Endometrium (tissue), 2 donors: Measurements from ENCODE around the gene GNAI3.

Source experiments
- FAIRE-seq: peaks from 2 replicates; lab custom pipeline; 2012; peaks lifted over from hg19 to GRCh38; lab: Jason Lieb, UNC
- donor health status: control.
- donor health status: control.

Gene GNAI3

DNA sequence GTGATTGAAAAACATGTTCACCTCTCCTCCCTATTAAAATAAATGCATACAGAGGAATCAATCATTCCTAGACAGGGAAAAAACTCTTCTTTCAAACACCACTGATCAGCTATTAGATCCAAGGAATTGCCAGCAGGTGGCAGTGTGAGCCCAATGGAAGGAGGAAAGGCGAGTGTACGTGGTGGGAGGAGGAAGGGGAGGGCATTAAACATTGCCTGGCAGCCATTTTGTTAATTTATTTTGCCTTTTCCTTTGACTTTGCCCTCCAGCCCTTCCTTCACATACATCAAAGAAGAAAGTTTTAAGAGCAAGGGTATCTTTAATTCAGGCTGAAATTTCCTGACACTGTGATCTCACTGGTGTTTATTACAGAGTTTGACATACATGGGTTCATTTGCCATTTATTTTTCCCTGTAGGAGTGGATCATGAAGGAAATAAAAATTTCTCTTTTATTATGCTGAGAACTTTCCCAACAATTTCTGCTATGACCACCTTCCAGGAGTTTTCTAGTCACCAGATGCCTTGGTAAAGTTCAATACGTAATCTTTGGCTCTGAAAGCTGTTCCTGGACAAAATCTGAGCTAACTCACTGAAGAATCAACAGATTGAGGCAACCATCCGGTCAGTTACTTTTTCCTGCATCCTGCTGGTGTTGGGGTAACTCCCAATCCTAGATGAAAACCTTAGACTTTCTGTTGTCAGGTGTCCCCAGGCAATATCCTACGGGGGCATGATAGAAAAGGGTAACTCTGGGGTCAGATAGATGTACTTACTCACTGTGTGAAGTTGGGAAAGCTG lies 1.9 kb upstream of the GNAI3 start:
- FAIRE-seq: peak; percentile 84

- no peak for FAIRE-seq
These were observed 723 bp upstream of the GNAI3 start for GRCh38 chr1:109547463-109548320.

DNA sequence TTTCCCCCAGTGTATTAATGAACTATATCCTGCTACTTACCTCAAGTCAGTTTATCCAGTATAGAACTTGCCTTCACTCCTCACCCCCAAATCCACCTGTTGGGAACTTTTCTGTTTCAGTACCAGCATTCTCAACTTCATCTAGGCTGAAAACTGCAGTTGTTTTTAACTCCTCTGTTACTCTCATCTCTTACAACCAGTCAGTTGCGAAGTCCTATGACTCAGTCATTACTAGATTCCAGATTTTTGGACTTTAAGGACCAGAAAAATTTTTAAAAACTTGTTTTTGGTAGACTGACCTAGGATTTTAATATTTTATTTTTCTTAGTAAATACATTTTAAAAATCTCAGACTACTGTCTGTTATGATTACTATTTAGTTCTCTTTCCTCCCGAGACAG lies 8.1 kb downstream of the GNAI3 start:
- no peak for FAIRE-seq

DNA sequence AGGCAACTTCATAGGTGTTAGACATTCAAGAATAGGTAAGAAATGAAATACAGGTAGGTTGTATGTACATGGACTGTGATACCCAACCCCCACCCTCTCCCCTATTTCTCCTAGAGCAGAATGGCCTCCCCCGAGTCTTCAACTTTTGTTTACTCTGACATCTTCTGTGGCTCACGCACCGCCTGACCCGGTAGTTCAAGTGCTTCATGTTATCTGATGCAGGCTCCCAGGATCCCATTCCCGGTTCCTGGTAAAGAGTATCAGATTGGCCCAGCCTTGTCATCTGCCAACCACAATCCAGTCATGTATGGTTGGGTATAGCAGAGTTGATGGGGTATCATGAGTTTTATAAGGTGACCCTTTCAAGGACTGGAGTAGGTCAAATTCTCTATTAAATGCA lies 9.1 kb downstream of the GNAI3 start:
- FAIRE-seq: no peak

GRCh38 chr1:109559995-109560394 lies 11.6 kb downstream of the GNAI3 start:
- FAIRE-seq: peak; percentile 45

DNA sequence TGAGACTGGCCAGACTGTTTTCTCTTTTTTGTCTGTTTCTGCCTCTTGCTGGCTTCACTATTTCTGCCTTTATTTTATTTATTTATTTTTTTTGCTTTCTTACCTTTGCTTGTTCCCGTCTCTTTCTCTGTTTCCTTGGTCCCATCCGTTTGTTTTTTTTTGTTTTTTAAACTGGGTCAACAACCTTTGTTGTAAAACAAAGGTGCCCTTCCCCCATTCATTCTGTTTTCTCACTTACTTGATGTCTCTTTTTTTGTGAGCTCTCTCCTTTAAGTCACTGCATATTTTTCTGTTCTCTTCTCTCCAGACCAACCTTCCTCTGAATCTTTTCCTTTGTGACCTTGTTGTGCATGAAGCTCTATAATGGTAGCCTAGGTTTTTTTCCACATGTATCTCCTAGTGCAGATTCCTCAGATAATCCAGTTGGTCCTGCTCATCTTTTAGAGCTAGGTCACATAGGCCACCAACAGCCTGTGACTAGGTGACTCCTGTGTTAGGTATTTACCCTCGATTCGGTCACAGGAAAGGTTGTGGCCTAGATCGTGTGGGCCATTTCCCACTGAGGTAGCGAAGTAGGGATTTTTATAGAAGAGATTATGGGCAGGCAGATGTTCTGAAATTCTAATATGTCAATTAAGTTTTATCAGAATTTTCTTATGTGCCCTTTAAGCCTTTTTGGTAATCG lies 15.9 kb downstream of the GNAI3 start:
- no peak for FAIRE-seq

DNA sequence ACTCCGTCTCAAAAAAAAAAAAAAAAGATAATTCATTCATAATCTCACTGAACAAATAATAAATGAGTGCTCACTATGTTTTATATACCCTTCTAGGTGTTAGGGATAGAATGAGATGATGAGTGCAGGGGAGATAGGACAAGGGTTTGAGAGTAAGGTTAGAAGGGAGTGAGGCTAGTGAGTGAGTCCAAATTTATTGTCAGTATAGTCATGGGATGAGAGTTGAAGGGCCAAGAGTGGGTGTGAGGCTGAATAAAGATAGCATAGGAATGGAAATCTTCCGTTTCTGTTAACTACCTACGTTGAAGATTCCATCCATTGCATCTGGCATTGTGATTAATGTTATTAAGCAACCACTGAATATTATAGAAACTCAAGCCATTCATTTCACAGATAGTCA lies 16.8 kb downstream of the GNAI3 start:
- no peak for FAIRE-seq

DNA sequence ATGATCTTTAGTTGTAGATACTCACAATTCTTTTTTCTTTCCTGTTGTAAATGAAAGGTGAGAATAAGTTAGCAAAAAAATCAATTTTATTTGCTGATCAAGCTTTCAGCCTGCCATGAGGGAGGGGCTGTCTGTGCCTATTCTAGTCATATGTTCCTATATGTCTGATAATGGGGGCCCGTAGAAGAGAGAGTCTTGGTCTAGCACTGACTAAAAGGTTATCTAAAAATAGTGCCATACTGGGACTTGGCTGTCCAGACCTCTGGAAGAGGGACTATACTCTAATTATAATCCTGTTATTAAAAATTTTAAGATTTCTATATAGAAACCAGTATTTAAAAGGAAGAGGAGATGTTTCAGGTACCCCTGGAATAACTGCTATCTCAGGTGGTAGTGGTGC lies 18.6 kb downstream of the GNAI3 start:
- no peak for FAIRE-seq

- FAIRE-seq: no peak
These were observed 19.7 kb downstream of the GNAI3 start for GRCh38 chr1:109567877-109568672.

- FAIRE-seq: no peak
These were observed 20.9 kb downstream of the GNAI3 start for GRCh38 chr1:109569323-109569722.

DNA sequence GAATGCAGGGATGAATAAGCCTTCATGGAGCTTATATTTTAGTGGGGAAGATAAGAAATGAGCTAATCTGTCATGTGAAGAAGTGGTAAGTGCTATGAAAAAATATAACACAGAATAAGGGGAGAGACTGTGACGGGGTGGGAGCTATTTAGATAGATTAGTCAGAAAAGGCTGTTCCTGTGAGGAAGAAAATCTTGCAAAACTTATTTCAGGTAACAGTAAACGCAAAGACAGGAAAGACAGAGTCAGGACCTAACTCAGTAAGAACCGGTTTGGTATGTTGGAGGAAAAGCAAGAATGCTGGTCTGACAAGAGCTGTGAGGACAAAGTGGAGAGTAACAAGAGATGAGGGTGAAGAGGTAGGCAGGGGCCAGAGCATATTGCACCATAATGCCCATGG lies 22.0 kb downstream of the GNAI3 start:
- FAIRE-seq: no peak

- FAIRE-seq: no peak
These were observed 25.4 kb downstream of the GNAI3 start for GRCh38 chr1:109573785-109574184.

- no peak for FAIRE-seq
These were observed 30.6 kb downstream of the GNAI3 start for GRCh38 chr1:109578947-109579443.

GRCh38 chr1:109579491-109579890 lies 31.1 kb downstream of the GNAI3 start:
- FAIRE-seq: no peak

DNA sequence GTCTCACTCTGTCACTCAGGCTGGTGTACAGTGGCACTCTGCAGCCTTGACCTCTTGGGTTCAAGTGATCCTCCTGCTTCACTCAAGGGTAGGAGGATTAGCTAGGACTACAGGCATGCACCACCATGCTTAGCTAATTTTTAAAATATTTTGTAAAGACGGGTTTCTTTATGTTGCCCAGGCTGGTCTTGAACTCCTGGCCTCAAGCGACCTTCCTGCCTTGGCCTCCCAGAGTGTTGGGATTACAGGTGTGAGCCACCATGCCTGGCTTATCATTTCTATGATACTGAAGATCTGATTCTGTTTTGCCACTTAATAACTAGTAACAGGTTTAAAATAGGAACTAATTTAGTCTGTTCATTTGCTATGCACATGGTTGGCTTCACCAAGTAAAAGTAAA lies 33.6 kb downstream of the GNAI3 start:
- no peak for FAIRE-seq

- FAIRE-seq: no peak
These were observed 36.4 kb downstream of the GNAI3 start for GRCh38 chr1:109584766-109585165.

DNA sequence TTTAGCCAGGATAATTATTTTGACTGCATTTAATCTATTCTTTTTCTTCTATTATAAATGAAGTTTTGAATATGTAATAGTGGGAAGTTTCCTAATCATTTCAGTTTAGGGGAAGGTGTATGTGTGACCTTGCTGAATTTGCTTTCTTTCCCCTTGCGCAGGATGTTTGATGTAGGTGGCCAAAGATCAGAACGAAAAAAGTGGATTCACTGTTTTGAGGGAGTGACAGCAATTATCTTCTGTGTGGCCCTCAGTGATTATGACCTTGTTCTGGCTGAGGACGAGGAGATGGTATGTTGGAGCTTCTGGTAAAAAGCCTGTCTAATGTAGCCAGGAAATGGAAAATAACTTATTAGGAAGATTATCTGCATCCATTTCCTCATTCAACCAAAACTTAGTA lies 37.6 kb downstream of the GNAI3 start:
- FAIRE-seq: no peak

DNA sequence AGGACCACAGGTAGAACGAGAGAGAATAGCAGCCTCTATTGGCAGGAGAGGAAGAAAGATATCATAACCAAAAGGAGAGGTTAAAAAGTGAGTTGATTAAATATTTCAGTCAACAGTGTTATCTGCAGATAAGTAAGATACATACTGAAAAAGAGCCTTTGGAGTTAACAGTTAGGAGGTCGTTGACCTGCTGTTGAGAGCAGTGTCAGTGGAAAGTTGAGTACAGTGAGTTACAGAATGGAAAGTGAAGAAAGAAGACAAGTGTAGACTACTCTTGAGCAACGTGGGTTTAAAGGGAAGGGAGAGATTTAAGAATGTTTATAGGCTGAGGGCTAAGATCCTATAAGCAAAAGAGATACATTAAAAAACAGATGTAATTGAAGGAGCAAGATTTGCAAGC lies 40.8 kb downstream of the GNAI3 start:
- FAIRE-seq: no peak

- FAIRE-seq: no peak
These were observed 41.3 kb downstream of the GNAI3 start for GRCh38 chr1:109589679-109590078.

DNA sequence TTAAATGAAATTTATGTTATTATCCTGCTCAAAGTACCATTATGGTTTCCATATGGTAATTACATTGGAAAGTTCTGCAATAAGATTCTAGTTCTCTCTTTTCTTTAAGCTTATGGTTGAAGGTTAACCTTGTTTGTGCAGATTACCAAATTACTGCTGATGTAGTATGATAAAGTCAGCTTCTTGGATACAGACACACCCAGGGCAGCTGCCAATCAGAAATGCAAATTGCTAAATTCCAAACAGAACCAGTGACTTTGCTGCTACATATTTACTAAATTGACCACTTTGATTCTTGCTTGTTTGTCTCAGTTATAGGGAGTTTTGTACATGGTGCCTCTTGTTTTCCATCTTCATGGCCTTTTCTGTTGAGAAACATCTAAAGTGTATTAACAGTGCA lies 44.5 kb downstream of the GNAI3 start:
- no peak for FAIRE-seq

GRCh38 chr1:109595531-109595930 lies 47.1 kb downstream of the GNAI3 start:
- no peak for FAIRE-seq

DNA sequence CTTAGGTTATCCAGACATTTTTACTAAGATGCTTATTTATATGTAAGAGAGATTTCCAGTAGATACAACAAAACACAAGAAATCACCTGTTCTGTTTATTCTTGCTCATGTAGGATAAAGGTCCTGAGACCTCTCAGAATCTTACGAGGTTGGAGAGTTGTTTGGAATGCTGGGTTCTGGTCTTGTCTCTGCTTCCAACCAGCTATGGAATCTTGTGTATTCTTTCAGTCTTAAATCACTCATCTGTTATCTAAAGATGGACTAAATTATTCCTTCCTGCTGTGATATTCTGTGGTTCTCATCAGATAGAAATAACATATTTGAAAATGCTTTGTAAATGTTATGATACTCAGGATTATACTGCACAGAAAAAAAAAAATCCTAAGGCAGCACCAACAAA lies 49.7 kb downstream of the GNAI3 start:
- no peak for FAIRE-seq
